G401.6 (cell line): ENCODE data around the gene HDAC4.

Experiments used
- FAIRE-seq: peaks from 2 replicates; lab custom pipeline; 2012; peaks lifted over from hg19 to GRCh38; lab: Jason Lieb, UNC

The HDAC4 gene

DNA sequence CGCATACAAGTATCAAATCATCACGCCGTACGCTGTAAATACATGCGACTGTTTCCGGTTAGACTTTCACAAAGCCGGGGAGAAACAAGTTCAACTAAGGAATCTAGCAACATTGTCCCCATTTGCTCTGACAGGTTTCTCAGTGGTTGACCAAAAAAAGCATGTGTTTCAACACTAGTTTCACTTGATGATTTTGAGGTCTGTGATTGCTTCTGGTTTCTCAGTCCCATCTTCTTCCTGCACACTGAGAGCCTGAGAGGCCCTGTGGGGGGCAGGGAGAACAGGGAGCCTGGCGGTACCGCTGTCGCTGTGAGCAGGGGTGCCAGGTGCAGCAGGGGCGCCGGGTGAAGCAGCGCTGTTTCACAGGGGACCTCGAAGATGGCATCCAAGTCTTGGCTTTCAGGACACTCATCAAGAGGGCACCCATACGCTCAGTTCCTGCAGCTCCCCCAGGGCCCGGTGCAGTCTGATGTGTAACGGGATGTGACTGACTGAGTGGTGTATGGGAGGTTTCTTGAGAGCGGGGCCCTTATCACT lies 282.1 kb downstream of the HDAC4 start:
- no peak for FAIRE-seq

DNA sequence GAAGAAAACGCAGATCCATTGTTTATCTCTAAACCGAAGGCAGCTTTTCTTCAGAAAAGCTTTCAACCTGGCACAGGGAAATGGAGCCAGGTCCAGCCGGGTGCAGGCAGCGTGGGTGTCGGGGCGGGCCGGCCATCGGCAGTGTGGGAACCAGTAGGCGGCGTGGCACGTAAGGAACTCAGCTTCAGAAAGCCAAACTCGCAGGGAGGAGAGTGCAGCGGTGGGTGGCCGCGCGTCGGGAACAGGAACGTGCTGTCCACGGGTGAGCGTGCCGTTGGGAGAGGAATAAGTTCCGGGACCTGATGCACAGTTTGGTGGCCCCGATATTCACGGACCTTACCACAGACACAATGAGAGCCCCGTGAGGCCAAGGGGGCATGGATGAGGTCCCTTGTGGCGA lies 282.6 kb downstream of the HDAC4 start:
- no peak for FAIRE-seq

DNA sequence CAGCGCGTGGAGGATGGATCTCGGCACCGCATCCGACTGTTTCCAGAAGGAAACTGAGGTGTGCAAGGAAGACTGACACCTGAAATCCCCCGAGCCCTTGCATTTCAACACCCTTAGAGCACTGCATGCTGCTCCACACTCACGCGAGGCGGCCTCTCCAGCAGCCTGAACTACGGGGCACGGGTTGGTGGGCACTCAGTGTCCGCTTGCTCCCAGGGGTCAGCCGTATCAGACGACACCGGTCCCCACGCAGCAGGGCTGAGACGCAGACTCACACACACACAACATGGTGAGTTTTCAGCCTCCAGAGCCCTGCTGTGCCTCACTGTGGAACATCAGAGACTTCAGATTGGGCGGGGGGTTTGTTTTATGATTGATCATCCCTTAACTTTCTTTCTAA lies 283.0 kb downstream of the HDAC4 start:
- no peak for FAIRE-seq

GRCh38 chr2:239116456-239117246 lies 284.2 kb downstream of the HDAC4 start:
- no peak for FAIRE-seq

- FAIRE-seq = no peak
Measured at GRCh38 chr2:239115616-239116015, 285.2 kb downstream of the HDAC4 start.

GRCh38 chr2:239114616-239115265 lies 286.1 kb downstream of the HDAC4 start:
- no peak for FAIRE-seq

DNA sequence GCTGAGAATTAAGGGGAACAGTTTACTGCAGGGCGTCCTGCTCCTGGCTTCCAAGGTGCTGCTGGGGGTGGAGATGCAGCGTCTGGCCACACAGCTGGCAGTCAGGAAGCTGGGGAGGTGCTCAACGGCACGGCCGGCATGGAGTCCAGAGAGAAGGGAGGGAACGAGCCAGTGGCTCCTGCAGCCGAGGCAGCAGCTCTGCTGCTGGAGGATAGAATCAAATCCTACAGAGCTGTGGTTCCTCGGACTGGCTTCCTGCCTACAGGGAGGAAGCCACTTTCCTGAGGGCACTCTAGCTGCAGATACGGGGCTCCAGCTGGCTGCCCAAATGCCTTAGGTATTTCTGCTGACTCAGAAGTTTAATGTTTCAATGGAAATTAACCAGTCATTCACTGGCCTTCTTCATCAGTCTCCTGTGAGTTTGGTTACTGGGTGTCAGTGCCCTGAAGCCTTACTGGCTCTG lies 286.7 kb downstream of the HDAC4 start:
- FAIRE-seq = no peak

DNA sequence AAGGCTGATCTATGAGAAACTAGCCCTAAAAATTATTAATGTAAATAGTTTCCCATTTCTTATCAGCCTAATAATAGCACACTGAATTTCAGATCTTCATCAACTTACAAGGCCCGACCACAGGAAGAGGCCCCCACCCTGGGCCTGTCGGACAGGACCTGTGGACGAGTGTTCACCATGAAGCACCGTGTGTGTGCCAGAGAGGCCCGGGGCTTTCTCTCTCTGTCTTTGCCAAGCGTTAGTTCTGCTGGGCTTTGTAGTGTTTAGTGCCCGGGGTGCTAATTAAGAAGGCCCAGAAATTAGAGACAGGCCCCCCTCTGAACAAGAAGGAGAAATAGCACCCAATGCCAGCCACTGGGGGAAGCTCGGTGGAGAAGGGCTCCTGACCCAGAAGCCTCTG lies 287.2 kb downstream of the HDAC4 start:
- no peak for FAIRE-seq

DNA sequence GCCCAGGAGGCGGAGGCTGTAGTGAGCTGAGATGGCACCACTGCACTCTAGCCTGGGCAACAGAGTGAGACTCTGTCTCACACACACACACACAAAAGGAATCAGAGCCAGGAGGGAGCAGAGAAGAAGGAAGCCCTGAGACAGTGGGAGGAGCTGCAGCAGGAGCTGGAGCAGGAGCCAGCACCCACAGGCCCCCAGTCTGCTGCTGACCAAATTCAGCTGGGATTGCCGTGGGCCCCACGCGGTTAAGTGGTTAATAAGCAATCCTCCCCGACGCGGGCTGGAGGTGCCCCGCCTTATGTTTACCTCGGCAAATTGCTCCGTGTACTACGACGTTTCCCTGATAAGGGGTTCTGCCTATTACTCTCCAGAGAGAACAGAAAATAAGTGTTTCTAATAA lies 287.6 kb downstream of the HDAC4 start:
- FAIRE-seq = no peak

DNA sequence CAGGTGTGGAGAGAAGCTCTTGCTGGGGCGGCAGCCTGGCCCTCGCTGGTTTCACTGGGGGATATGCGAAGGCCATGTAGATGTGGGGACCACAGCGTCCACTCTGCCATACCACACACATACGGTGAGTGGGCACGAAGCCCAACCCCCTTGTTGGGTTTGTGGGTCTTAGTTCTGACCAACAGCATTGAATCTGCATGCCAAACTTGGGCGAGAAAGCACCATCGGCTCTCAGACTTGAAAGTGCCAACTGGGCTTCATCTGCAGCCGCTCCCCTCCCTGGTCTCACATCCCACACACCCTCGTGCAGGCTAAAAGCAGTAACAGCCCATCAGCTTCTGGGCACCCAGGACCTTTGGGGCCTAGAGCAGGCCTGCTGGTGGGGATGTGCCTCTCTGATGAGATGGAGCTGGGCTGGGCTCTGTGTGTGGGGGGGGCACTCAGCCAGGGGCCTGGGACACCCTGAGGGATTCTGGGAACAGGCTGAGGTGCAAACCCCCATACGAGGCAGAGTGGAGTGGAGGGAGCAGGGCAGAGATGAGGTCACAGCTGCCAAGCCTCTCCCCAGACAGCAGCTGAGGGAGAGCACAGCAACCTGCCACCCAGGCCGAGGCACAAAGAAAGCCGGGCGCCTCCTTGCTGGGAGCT lies 288.6 kb downstream of the HDAC4 start:
- no peak for FAIRE-seq

DNA sequence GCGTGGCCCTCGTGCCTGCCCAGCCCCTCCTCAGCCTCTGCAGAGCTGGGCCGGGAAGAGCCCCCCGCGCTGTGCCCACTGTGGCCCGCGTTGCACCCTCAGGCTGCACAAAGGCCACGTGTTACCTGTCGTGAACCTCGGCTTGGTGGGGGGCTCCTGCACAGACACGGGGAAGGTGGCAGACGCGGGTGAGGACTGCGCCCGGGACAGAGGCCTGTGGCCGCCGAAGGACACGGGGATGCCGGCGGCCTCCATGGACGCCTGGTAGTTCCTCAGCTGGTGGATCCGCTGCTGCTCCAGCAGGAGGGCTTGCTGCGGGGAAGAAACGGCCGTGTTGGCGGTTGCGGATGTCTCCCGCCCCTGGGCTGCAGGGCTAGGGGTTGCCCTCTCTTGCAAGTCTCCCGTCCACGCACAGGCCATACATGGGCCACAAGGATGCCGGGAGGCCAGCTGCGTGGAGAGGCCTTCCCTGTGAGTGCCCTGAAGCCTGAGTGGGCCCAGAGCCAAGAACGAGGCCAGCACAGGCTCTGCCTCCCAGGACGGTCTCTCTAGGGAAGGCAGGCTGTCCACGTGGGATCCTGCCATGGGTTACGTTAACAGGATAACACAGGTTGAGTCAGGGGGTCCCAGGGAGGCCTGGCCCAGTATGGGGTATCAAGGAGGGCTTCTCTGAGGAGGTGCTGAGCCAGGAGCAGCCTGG lies 289.3 kb downstream of the HDAC4 start:
- FAIRE-seq = no peak

- no peak for FAIRE-seq
Measured at GRCh38 chr2:239110595-239111048, 290.2 kb downstream of the HDAC4 start.

- no peak for FAIRE-seq
Measured at GRCh38 chr2:239109928-239110545, 290.8 kb downstream of the HDAC4 start.

GRCh38 chr2:239109041-239109927 lies 291.5 kb downstream of the HDAC4 start:
- FAIRE-seq = no peak

GRCh38 chr2:239108459-239108858 lies 292.4 kb downstream of the HDAC4 start:
- FAIRE-seq = no peak

DNA sequence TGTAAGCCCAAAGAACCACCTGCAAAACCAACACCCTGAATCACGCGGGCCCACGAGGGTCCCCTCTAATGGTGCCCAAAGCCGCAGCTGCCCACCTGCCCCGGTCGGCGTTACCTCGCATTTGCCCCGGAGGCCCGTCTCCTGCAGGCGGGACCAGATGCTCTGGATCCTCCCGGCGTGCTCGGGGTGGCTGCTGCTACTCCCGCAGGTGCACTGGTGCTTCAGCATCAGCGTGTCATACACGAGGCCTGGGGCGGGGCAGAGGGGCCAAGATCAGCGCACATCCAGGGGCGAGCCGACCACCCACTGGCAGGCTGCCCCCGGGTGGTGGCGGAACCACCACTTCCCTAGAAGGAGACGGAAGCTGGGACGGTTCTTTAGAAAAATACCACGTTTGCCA lies 292.9 kb downstream of the HDAC4 start:
- no peak for FAIRE-seq

- FAIRE-seq = no peak
Measured at GRCh38 chr2:239106966-239107365, 293.9 kb downstream of the HDAC4 start.

- no peak for FAIRE-seq
Measured at GRCh38 chr2:239106314-239106908, 294.4 kb downstream of the HDAC4 start.

- FAIRE-seq = no peak
Measured at GRCh38 chr2:239105234-239105633, 295.6 kb downstream of the HDAC4 start.

- FAIRE-seq = no peak
Measured at GRCh38 chr2:239104800-239105199, 296.0 kb downstream of the HDAC4 start.
